HEK293 (cell line): Measurements from ENCODE around the gene OR10D3.

Experiments used
- CTCF ChIA-PET: fragments of 350-600 bp; formaldehyde crosslinking; extraction: SDS; loops from one replicate; lab custom pipeline; 2021; ENCODE audit warnings: antibody characterized with exemption; lab: Yijun Ruan, JAX
- POLR2A ChIA-PET: fragments of 300-600 bp; formaldehyde crosslinking; extraction: SDS; loops from one replicate; lab custom pipeline; 2020; ENCODE audit warnings: antibody characterized with exemption, inconsistent platforms; lab: Yijun Ruan, JAX
- H3K27ac ChIP-seq: fragments of 200-500 bp; sonication (Bioruptor generic); 2 replicates; pipeline ENCODE4 v1.5.1; 2014; ENCODE audit warnings: low read depth, low read length, control low read depth, inconsistent platforms; ENCODE audit errors: extremely low read depth
- H3K36me3 ChIP-seq, 2 experiments: fragments of 200-500 bp in 1 of 2; sonication (Bioruptor generic) in 1 of 2; 1 replicate in 1 of 2; 2 replicates in 1 of 2; pipeline ENCODE4 v1.5.1; 2014 to 2017; ENCODE audit warnings: inconsistent platforms in 2 of 2, low read length in 2 of 2; ENCODE audit not compliant: control insufficient read depth in 2 of 2, insufficient read depth in 1 of 2
- H3K4me1 ChIP-seq: fragments of 200-500 bp; sonication (Bioruptor generic); 2 replicates; pipeline ENCODE4 v1.5.1; 2014; ENCODE audit warnings: mild to moderate bottlenecking, low read length, inconsistent platforms; ENCODE audit not compliant: control insufficient read depth, insufficient read depth
- H3K4me3 ChIP-seq: 2 replicates; pipeline ENCODE4 v1.5.1; 2011; ENCODE audit warnings: low read depth, mild to moderate bottlenecking, control low read depth, low read length, moderate library complexity
- H3K9me3 ChIP-seq: fragments of 200-500 bp; sonication (Bioruptor generic); 2 replicates; pipeline ENCODE4 v1.5.1; 2014; ENCODE audit warnings: low read depth, low read length, inconsistent platforms; ENCODE audit not compliant: control insufficient read depth, insufficient read depth
- BCL11B ChIP-seq: fragments of 450-650 bp; formaldehyde crosslinking; IDR thresholded peaks from 2 replicates; pipeline ENCODE4 v1.5.1; 2016; ENCODE audit warnings: low read depth, missing biosample characterization, missing genetic modification characterization
- CTCF ChIP-seq: fragments of 450-650 bp; formaldehyde crosslinking; IDR thresholded peaks from 2 replicates; pipeline ENCODE4 v1.5.1; 2016; ENCODE audit warnings: missing biosample characterization, missing genetic modification characterization
- HOXD13 ChIP-seq: sonication (generic); formaldehyde crosslinking; IDR thresholded peaks from 2 replicates; pipeline ENCODE4 v1.8.0; 2022; ENCODE audit warnings: missing genetic modification reagents, borderline replicate concordance
- MYNN ChIP-seq: fragments of 450-650 bp; formaldehyde crosslinking; IDR thresholded peaks from 2 replicates; pipeline ENCODE4 v1.5.1; 2016; ENCODE audit warnings: missing biosample characterization, missing genetic modification characterization, borderline replicate concordance
- SP7 ChIP-seq: fragments of 450-650 bp; formaldehyde crosslinking; IDR thresholded peaks from 2 replicates; pipeline ENCODE4 v1.5.1; 2016; ENCODE audit warnings: missing biosample characterization, missing genetic modification characterization
- ZBTB1 ChIP-seq: fragments of 450-650 bp; formaldehyde crosslinking; IDR thresholded peaks from 2 replicates; pipeline ENCODE4 v1.5.1; 2016; ENCODE audit warnings: missing biosample characterization, missing genetic modification characterization
- ZBTB10 ChIP-seq: fragments of 450-650 bp; formaldehyde crosslinking; IDR thresholded peaks from 2 replicates; pipeline ENCODE4 v1.5.1; 2016; ENCODE audit warnings: missing biosample characterization, missing genetic modification characterization
- ZBTB6 ChIP-seq: fragments of 450-650 bp; formaldehyde crosslinking; IDR thresholded peaks from 2 replicates; pipeline ENCODE4 v1.5.1; 2017; ENCODE audit warnings: missing biosample characterization, missing genetic modification characterization
- ZNF114 ChIP-seq: fragments of 450-650 bp; formaldehyde crosslinking; IDR thresholded peaks from 2 replicates; pipeline ENCODE4 v1.5.0; 2017; ENCODE audit warnings: missing biosample characterization, missing genetic modification characterization
- ZNF23 ChIP-seq: fragments of 450-650 bp; formaldehyde crosslinking; IDR thresholded peaks from 2 replicates; pipeline ENCODE4 v1.5.1; 2016; ENCODE audit warnings: missing biosample characterization, missing genetic modification characterization, borderline replicate concordance
- ZNF501 ChIP-seq: fragments of 450-650 bp; formaldehyde crosslinking; IDR thresholded peaks from 2 replicates; pipeline ENCODE4 v1.5.1; 2016; ENCODE audit warnings: missing biosample characterization, missing genetic modification characterization
- ZNF544 ChIP-seq: fragments of 450-650 bp; formaldehyde crosslinking; IDR thresholded peaks from 2 replicates; pipeline ENCODE4 v1.5.0; 2017; ENCODE audit warnings: missing biosample characterization, missing genetic modification characterization
- ZSCAN5A ChIP-seq: fragments of 450-650 bp; formaldehyde crosslinking; IDR thresholded peaks from 2 replicates; pipeline ENCODE4 v1.5.1; 2016; ENCODE audit warnings: missing biosample characterization, missing genetic modification characterization

Gene OR10D3

GRCh38 chr11:124190298-124191139, 7.4 kb downstream of the OR10D3 start:
- H3K4me1 ChIP-seq: no peaks in the 10 kb centered on the region
- POLR2A ChIA-PET: no interaction called here
- H3K36me3 ChIP-seq: no peaks in the 10 kb centered on the region
- TF ChIP-seq SP7 (tag by site-specific recombination): no peak
- TF ChIP-seq ZBTB10 (tag by site-specific recombination): no peak
- no peak for TF ChIP-seq ZNF23 (tag by site-specific recombination)
- no peak for TF ChIP-seq ZSCAN5A (tag by site-specific recombination)
- TF ChIP-seq ZBTB1 (tag by site-specific recombination): no peak
- H3K27ac ChIP-seq: no peak overlapping the region
- H3K9me3 ChIP-seq: no peaks in the 10 kb centered on the region
- H3K4me3 ChIP-seq: no peak overlapping the region
- CTCF ChIA-PET: interaction anchor here (0.9 to 2.6 kb wide), 2 partner anchors 16 to 121 kb away, joined by 3 to 14 read pairs; no protein-coding TSS in a partner anchor

GRCh38 chr11:124193221-124194010, 10.3 kb downstream of the OR10D3 start:
- CTCF ChIA-PET: interaction anchor here (0.6 to 4.1 kb wide), 4 partner anchors 36 to 122 kb away, joined by 3 to 57 read pairs (median 5); no protein-coding TSS in a partner anchor
- TF ChIP-seq ZNF114 (tag by site-specific recombination): no peak
- TF ChIP-seq ZNF544 (tag by site-specific recombination): no peak
- TF ChIP-seq CTCF (tag by site-specific recombination): no peak
- no peak for TF ChIP-seq BCL11B (tag by site-specific recombination)
- no peak for TF ChIP-seq HOXD13
- no peak for TF ChIP-seq ZBTB6 (tag by site-specific recombination)
- TF ChIP-seq ZSCAN5A (tag by site-specific recombination): no peak
- no peak for TF ChIP-seq ZNF501
- TF ChIP-seq MYNN (tag by site-specific recombination): no peak
- POLR2A ChIA-PET: no interaction called here
- no peaks in the 10 kb centered on the region for H3K4me1 ChIP-seq
- H3K9me3 ChIP-seq: no peaks in the 10 kb centered on the region
- H3K36me3 ChIP-seq: no peaks in the 10 kb centered on the region
- no peak overlapping the region for H3K27ac ChIP-seq
- H3K4me3 ChIP-seq: no peak overlapping the region
